Measurements from ENCODE around the gene PTPRK.

GRCh38 chr6:128412680-128413079, 107.7 kb downstream of the PTPRK start:
- TF ChIP-seq CTCF (conservative IDR thresholded peaks at IDR 0.05; ENCODE audit: low read depth, low read length): no peak
- no peak for TF ChIP-seq EZH2phosphoT487 (IDR thresholded peaks at IDR 0.05; ENCODE audit: borderline replicate concordance, low read length)

All from PC-3 (cell line).